HT1080 (cell line): Measurements from ENCODE around the gene CNTNAP2. TPM values are rescaled to one million over a fixed set of nuclear protein-coding genes. Genes with fewer than 3 reads are reported as not detected.
A peak's percentile ranks its signal among the peaks of the same experiment; 100 is the strongest.

ENCODE experiments used
- DNase-seq: peaks from one replicate; pipeline ENCODE4 v3.0.0-alpha.2; 2015; ENCODE audit warnings: low read depth
- total RNA-seq: library from RNA; depleted of rRNA; stranded (reverse); fragments of >200 nt; shearing (Covaris generic); gene quantifications from 2 replicates; pipeline ENCODE4 v1.2.3, GENCODE V29; 2014

CNTNAP2 gene
- total RNA-seq, 1 experiment from 2014 or later: not detected

DNA sequence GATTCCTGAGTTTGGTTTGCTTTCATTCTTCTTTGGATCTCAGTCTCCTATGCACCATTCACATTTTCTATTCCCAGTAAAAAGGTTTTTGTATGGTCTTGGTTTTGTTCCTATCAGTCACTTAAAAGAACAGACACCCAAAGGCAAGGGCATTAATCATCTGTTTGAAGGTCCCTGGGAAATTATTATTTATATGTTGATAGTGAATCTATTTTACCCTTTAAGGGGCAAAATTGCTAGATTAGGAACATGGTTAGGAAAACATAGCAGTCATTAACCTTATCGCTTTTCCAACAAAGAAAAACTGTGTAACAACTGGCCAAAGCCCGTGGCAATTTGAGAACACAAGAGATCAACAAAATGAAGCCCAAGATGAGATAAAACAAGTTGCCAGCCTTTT lies 1327.3 kb downstream of the CNTNAP2 start:
- DNase-seq: no peak

DNA sequence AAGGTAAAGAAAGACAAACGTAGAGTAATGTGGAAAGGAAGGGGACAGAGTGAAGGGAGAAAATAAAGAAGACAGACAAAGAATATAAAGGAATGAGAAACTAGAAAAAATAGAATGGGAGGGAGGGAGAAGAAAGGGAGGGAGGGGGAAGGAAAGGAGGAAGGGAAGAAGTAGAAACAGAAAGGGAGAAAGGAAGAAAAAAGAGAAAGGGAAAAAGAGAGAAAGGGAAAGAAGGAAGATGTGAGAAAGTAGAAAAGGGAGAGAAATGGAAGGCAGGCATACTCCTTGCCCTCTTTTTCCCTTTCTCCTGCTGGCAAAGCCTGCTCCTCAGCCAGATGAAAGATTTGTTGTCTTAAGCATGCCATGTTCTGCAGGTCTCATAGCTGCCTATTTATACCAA lies 1336.2 kb downstream of the CNTNAP2 start:
- DNase-seq: no peak

DNA sequence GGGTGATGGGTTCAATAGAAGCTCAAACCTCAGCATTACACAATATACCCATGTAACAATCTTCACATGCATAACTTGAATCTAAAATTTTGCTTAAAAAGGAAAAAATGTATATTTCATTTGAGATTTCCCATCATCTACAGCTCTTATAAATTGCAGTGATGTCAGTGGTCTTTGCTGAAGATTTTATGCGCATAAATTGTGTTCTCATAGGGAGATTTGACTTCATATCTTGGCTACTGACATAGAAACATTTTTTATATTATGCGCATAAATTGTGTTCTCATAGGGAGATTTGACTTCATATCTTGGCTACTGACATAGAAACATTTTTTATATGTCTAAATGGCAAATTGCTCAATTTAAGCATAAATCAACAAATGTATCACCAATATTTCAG lies 1348.6 kb downstream of the CNTNAP2 start:
- no peak for DNase-seq

DNA sequence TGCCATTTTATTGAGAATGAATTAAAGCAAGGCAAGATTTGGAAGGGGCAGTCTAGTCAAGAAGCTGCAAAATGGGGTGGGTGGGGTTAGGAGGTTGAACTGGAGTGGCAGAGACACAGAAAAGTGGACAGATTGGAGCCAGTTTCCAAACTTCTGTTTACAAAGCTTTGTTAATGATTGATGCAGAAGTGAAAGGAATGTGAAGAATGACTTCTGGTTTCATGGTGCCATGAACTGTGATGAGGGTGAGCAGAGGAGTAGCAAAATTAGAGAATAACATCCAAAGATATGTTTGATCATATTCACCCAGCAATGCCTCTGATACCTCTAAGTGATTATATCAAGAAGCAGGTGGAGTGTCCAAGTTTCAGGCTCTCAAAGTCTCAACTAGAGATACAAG lies 1356.0 kb downstream of the CNTNAP2 start:
- no peak for DNase-seq

DNA sequence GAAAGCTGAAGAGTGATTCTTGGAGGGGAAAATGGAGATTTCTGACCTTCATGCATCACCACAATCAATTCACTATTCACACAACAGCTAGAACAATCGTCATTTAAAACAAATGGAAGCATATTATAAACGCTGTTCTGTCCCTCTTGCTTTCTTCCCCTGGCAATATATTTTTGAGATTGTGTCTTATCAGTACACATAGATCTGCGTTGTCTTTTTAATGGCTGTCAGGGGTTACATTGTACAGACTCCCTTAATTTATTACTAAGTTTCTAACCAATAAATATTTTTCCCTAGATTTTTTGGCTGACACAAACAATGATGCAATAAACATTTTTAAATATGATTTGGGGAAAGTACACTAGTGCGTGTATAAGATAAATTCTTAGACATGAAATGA lies 1358.3 kb downstream of the CNTNAP2 start:
- DNase-seq: no peak

DNA sequence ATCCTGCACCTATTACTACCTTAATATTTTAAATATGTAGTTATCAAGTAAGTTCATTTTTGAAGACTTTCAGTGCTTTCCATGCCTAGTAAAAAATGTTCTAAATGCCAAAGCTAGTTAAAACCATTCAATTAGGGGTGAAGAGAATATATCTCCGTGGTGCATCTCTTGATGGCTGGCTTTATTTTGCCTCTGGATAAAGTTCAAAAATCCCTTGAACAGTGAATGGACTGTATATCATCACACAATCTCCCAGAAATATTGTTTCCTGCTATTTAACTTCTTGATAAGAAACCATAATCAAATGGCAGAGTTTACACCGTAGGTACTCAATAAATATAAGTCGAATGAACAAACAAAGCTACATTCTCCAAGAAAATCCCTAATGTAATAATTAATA lies 1360.9 kb downstream of the CNTNAP2 start:
- DNase-seq: no peak

DNA sequence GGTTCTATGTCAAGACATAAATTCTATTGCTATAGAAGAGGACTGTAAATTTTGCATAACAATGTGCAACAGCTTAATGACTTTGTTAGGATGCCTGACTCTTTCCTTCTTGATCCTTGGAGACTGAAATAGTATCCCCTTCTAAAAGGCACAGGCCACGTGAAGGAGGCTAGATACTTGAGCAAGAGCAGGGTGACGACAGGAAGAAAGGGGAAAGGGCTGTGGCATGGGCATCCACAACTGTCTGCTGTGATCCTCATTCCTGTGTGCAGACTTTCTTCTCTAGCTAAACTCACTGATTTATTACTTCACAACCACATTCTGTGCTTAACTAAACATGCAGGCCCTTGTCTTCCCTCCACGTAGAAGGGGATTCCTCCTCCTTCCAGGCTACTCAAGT lies 1362.2 kb downstream of the CNTNAP2 start:
- no peak for DNase-seq

DNA sequence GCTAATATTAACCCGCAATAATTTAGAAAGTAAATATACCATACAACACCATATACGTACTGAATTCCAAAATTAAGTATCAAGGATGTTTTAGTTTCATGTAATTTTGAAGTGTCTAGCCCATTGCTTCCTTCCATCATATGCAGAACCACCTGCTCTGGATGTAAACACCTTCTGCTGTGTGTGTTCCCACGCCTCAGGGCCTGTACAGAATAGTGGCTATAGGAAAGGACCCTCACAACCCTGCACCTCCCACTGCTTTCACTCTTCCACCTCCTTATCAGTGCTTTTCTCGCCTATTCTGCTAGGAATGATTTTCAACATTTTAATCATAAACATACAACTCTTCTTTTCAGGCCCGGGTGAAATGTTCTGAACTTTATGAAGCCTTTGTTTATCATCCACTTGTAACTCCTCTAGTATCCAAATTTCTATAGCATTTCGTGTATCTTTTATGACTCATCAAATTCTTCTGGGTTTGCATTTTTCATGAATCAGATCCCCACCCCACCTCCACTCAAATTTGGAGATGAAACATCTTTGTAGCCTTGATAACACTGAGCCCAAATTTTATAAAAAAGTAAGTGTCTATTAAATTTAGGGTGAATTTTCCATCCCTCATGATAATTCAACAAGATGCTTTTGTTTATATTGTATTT lies 1367.2 kb downstream of the CNTNAP2 start:
- DNase-seq: peak; percentile 57

DNA sequence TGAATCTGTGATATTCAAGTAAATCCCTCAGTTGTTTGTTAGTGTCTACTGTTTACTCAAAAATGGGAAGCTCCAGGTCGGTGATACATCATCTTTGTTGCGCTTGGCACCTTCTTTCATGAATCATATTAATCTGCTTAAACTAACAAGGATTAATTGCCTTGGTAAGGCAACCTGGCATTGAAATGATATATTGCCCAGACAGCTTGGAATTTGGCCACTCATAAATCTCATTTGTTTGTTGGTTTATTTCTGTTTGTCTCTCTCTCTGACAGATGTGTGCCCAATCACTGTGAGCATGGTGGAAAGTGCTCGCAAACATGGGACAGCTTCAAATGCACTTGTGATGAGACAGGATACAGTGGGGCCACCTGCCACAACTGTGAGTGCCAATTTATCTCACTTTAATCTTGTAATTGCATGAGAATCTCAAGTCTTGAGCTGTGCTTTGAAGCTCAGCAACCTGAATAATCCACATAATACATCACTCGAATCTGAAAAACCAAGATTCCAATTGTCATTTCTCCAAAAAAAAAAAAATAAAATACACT lies 1369.1 kb downstream of the CNTNAP2 start:
- no peak for DNase-seq

DNA sequence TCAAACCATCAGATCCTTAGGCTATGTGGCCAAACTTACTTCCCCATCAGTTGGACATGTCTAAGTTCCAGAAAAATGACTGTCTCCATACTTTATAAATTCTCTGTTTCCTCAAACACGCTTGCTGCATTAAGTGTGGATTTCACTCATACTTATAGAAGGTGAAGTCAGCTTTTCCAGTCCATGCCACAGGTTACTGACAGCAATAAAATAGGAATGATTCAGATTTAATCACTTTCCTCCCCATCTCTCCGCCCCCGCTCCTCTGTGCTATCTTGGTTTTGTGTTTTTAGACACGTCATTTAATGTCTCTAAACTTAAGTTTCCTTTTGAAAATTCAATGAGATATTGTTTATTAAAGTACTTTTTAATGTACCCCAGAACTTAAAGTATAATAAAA lies 1376.0 kb downstream of the CNTNAP2 start:
- peak; percentile 77 for DNase-seq

DNA sequence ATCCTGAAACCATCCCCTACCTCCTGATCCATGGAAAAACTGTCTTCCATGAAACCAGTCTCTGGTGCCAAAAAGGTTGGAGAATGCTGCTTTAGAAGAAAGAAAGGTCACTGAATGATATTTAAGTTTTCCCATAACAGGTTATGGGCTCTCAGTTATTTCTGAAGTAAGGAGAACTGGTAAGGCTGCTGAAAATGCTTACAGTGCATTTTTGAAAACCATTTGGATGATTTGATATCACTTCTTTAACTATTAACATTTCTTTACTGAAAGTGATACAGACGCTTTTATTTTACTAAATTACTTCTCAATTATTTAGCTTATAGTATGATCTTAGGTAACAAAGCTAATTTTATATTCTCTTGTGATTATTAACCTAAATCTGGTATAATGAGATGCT lies 1379.6 kb downstream of the CNTNAP2 start:
- no peak for DNase-seq

DNA sequence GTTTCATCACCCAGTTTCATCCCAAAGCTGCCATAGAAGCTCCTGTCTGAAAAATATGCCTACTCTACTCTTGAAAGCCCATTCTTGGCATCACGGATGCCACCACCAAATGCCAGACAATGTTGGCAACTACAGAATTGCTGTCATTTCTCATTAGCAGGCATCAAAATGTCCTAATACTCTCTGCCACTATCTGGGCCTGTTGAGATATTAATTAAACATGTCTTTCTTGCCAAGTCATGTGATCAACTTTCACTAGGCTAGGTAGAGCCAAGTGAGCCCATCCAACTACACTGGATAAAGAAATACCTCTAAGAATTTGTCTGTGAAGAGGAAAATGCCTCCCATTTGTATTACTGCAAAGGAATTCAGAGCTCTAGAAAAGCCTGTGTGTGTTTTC lies 1380.6 kb downstream of the CNTNAP2 start:
- DNase-seq: no peak

DNA sequence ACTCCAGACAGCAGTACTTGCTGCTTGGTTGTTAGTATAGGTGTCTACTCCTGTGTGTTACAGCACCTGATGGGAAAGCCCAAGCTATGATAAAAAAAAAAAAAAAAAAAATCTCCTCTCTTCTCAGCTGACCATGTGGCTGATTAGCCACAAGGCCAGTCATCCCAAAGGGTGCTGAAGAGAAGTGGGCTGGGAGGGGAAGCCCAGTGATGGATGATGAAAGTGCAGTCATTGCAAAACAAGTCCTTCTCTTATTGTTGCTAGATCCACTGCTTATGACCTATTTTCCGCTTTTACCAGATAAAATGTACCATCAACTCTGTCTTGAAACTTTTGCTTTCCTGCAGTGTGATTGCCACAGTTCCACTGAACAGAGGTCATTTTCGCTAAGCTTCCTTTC lies 1381.5 kb downstream of the CNTNAP2 start:
- DNase-seq: no peak

DNA sequence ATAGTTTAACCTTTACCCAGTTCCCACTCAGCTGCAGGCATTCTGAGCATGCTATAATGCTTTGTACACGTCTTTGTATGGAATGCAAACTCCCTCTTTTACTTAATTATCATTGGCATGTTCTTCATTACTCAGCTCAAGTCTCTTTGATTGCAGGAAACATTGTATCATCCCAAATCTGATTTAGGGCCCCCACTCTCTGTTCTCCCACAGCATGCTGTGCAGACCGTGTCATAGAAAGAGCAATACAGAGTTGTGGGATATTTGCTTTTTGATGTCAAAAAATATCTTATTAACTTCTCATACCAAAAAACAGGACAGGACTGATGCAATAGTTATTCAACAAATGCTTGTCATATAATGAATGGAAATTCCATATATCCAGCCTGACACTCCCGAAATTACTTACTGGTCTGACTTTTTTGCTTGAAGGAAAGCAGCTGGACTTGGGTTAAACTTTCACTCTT lies 1392.5 kb downstream of the CNTNAP2 start:
- no peak for DNase-seq

DNA sequence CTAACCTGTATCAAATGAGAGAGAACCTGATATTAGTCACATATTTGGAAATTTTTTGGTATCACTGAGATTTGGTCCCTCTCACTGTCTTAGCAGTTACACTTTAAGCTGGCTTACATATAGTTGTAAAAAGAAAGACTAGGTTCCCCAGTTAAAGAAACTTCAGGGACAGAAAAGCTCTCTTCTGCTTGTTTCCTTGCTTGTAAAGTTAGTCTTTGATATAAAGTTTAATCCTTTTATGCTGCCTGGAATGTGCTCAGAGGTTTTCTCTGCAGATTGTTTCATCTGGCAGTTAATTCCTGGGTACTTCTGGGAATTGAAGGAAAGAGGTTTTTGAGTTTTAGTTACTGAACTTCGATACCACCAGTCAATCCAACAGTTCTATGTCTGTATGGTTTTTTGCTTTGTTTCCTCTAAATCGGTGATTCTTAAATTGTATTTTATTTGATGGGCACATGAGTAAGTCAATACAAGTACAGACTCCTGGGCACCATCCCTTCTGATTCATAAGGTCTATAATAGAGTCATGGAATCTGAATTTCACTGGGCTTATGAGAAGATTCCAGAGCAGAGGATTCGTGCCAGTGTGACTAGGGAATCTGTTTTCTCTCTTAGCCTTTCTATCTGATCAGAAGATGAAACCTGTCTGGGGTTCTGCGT lies 1393.1 kb downstream of the CNTNAP2 start:
- DNase-seq: peak; percentile 47

DNA sequence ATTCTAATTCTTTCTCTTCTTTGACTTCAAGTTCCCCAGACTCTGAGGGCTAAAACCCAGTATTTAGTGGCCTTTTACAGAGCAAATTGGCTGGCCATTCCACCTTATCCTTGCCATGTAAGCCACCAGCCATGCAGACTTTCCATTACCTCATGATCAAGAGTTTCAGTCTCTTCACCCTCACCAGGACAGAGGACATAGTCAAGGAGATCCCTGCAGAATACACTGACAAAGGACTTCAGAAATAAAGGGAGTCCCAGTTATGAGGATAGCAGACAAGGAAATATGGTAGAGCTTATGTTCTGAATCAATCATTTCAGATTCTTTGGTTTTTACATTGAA lies 1393.6 kb downstream of the CNTNAP2 start:
- no peak for DNase-seq

DNA sequence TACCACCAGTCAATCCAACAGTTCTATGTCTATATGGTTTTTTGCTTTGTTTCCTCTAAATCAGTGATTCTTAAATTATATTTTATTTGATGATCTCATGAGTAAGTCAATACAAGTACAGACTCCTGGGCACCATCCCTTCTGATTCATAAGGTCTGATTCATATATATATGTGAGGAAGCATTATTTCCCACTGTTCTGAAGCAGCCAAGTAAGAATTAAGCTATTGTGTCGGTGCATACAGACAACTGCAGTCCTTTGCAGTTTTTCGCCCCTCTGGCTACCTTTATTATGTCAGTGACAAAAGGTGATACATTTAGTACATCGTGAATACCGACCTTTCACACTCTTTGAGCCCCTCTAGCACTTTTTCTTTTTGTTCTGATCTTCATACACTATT lies 1394.3 kb downstream of the CNTNAP2 start:
- peak; percentile 92 for DNase-seq

DNA sequence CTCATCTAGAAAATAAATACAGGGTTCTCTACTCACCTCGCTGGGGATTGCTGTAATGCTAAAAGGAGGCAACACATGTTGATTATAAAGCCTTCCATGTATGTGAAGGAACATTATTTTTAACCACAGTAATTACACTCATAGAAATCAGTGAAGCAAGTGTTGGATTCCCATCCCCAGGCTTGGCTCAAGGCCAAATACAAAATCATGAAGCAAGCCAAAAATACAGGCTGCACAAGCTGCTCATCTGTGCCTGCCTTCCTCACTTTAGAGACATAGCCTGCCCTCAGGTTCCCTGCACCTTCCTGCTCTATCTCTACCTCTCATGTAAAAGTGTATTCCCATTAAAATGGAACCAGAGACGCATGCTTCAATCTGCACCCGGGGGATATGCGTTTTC lies 1396.8 kb downstream of the CNTNAP2 start:
- DNase-seq: no peak

DNA sequence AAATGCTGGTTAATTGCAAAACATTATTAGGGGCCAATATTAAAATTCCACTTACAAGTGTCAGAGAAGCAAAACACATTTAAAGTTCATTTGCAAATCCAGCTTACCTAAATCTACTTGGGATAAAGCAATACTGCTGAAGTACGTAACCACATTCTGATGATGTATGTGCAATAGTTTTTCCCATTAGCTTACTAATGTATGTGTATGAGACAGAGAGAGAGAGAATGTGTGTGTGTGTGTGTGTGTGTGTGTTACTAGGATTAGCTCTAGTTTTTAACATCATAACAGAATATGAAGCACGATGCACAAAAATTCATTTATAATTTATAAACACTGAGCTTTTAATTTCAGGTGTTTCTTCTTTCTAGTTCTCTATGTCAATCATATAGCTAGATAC lies 1399.8 kb downstream of the CNTNAP2 start:
- no peak for DNase-seq

DNA sequence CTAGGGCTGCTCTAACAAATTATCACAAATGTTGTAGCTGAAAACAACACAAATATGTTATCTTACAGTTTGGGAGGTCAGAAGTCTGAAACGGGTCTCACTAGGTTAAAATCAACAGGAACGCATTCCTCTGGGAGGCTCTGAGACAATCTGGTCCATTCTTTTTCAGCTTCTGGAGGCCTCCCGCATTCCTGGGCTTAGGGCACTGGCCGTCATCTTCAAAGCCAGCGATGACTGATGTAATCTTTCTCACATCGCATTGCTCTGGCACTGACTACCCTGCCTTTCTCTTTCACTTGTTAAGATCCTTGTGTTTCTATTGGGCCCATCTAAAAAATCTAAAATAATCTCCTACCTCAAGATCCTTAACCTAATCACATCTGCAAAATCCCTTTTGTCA lies 1402.5 kb downstream of the CNTNAP2 start:
- DNase-seq: no peak

DNA sequence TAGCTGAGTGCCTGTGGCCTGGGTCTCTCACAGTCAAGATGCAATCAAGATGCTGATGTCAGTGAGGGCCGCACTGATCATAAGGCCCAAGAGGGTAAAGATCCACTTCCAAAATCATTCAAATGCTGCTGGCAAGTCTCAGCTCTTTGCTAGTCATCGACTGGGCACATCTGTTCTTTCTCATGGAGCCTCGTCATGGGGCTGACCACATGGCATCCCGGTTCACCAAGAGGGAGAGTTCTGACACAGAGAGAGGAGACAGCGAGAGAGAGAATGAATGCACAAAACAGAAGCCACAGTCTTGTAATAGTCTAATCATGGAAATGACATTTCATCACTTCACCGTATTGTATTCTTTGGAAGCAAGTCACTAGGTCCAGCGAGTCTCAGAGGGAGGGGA lies 1406.5 kb downstream of the CNTNAP2 start:
- no peak for DNase-seq

DNA sequence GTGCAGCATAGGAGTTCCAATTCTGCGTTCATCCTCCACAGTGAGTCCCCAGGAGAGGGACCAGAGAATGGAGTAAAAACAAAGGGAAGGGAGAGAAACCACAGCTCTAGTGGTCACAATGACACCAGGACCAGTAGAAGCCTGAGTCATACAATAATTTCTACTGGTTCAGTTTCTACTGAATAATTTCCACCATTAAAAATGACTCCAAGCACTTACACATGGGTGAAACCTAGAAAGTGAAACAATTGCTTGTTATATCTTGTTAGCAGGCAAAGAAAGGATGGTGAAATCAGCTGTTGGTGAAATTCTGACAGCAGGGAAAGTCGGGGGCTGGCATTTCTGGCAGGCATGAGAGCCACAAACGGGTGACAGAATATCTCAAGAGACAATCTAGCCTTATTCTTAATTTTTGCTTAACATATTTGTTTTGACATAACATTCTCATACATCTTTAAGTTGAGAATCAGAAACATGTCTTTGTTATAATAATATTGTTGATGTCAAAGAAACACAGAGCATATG lies 1408.2 kb downstream of the CNTNAP2 start:
- DNase-seq: peak; percentile 38

DNA sequence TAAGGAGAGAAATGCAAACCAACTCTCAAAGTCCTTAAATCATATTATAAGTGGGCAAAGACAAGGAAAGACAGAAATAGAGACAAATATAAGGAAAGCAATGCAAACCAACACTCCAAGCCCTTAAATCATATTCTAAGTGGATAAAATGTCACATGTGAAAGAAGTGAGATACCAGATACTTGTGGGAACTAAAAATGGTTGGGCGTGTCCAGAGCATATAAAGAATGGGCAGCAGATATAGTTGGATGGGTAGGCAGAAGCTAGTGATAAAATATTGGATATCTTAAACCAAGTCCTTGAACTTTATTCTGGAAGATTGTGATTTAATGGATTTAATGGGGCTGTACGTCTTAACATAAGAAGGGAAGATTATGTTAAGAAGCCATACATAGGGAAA lies 1408.7 kb downstream of the CNTNAP2 start:
- DNase-seq: no peak
